Skeletal muscle satellite cell (primary cell): ENCODE results near the gene C4A.
"Not testable (repeated sequence)": the region's sequence is repeated elsewhere in the genome, so short reads cannot be mapped to it uniquely, and the experiment has no call there.

ENCODE experiments used
- H3K27me3 ChIP-seq: 2 replicates; pipeline ENCODE4 v1.7.0; 2013; ENCODE audit warnings: low read length; ENCODE audit not compliant: control insufficient read depth, insufficient read depth
- H3K36me3 ChIP-seq: 2 replicates; pipeline ENCODE4 v1.7.0; 2013; ENCODE audit warnings: mild to moderate bottlenecking, control low read depth, low read length; ENCODE audit not compliant: insufficient read depth
- H3K4me1 ChIP-seq: 2 replicates; pipeline ENCODE4 v1.7.0; 2013; ENCODE audit warnings: low read length; ENCODE audit not compliant: control insufficient read depth, insufficient read depth
- H3K4me2 ChIP-seq: 2 replicates; pipeline ENCODE4 v1.7.0; 2013; ENCODE audit warnings: mild to moderate bottlenecking, low read length
- H3K4me3 ChIP-seq: 2 replicates; pipeline ENCODE4 v1.7.0; 2013; ENCODE audit warnings: low read length
- H3K9ac ChIP-seq: 2 replicates; pipeline ENCODE4 v1.7.0; 2013; ENCODE audit warnings: mild to moderate bottlenecking, low read depth, low read length, moderate library complexity
- H3K9me3 ChIP-seq: replicated peaks from 2 replicates; pipeline ENCODE4 v1.7.0; 2013; ENCODE audit warnings: mild to moderate bottlenecking, control low read depth, low read length

Gene C4A

DNA sequence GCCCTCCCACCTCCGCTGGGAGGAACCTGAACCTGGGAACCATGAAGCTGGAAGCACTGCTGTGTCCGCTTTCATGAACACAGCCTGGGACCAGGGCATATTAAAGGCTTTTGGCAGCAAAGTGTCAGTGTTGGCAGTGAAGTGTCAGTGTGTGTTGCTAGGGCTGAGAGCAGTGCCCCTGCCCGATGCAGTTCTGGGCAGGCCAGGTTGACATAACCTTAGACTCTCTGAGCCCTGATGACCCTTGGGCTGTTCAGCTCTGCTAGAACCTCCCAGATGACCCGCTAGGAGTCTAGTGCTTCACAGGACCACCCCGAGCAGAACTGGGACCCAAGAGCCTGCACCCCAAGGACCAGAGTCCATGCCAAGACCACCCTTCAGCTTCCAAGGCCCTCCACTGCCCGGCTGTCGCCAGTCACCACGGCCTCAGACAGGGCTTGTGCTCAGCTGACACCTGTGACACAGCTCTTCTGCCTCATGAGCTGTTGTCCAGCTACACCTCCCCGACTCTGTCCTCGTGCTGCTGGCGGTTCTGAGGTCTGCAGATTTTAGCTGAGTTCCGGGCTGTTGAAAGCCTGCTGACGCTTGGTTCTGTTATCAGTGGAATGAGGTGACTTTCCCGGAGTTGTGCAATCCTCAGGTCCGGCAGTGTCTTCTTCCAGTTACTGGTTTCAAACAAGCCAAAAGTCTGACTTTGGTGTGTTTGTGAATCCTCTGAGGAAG, 20.9 kb downstream of the C4A start:
- not testable (repeated sequence) for H3K4me2 ChIP-seq, H3K9me3 ChIP-seq, H3K9ac ChIP-seq, H3K4me3 ChIP-seq, H3K4me1 ChIP-seq, H3K36me3 ChIP-seq, H3K27me3 ChIP-seq

GRCh38 chr6:32003301-32003700, 21.4 kb downstream of the C4A start:
- H3K36me3 ChIP-seq, H3K4me3 ChIP-seq, H3K4me2 ChIP-seq, H3K27me3 ChIP-seq, H3K4me1 ChIP-seq, H3K9me3 ChIP-seq, H3K9ac ChIP-seq: not testable (repeated sequence)

GRCh38 chr6:32004393-32004792, 22.5 kb downstream of the C4A start:
- not testable (repeated sequence) for H3K36me3 ChIP-seq, H3K9me3 ChIP-seq, H3K4me1 ChIP-seq, H3K9ac ChIP-seq, H3K4me3 ChIP-seq, H3K4me2 ChIP-seq, H3K27me3 ChIP-seq

DNA sequence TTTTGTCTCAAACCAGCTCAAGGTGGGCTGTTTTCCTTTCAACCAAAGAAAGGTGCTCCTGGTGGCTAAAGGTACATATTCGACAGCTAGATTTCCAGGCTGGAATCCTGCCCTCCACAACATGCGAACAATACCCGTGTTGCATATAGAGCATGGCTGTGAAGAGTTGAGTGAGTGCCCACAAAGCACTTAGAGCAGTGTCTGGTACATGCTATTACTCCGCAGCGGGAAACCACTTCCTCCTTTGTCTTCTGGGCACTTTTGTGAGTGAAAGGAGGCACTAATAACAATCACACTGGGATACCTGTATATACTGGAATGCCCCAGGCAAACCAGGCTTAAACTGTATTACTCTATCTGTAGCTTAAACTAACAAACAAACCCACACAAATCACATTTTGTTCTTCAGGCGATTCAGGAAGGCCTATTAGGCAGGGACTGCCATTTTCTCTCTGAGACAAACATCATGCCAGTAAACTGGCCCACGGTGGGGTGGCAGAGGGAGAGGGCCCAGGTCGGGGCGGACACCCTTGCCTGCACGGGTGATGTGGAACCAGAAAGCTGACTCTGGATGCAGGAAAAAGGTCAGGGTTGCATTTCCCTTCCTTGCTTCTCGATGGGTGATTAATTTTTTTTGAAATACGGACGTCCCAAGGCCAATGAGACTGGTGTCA, 23.1 kb downstream of the C4A start:
- not testable (repeated sequence) for H3K4me1 ChIP-seq, H3K36me3 ChIP-seq, H3K9me3 ChIP-seq, H3K27me3 ChIP-seq, H3K4me3 ChIP-seq, H3K9ac ChIP-seq, H3K4me2 ChIP-seq

- not testable (repeated sequence) for H3K4me1 ChIP-seq, H3K36me3 ChIP-seq, H3K4me3 ChIP-seq, H3K27me3 ChIP-seq, H3K9me3 ChIP-seq, H3K9ac ChIP-seq, H3K4me2 ChIP-seq
These were observed 23.7 kb downstream of the C4A start for GRCh38 chr6:32005538-32005880.

- not testable (repeated sequence) for H3K36me3 ChIP-seq, H3K27me3 ChIP-seq, H3K9me3 ChIP-seq, H3K4me1 ChIP-seq, H3K4me3 ChIP-seq, H3K9ac ChIP-seq, H3K4me2 ChIP-seq
These were observed 24.2 kb downstream of the C4A start for GRCh38 chr6:32005991-32006529.

DNA sequence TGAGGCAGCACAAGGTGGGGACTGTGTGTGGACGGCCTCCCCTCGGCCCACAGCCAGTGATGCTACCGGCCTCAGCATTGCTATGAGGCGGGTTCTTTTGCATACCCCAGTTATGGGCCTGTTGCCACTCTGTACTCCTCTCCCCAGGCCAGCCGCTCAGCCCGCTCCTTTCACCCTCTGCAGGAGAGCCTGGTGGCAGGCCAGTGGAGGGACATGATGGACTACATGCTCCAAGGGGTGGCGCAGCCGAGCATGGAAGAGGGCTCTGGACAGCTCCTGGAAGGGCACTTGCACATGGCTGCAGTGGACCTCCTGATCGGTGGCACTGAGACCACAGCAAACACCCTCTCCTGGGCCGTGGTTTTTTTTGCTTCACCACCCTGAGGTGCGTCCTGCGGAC, 25.2 kb downstream of the C4A start:
- H3K4me1 ChIP-seq, H3K27me3 ChIP-seq, H3K9ac ChIP-seq, H3K4me2 ChIP-seq, H3K36me3 ChIP-seq, H3K4me3 ChIP-seq, H3K9me3 ChIP-seq: not testable (repeated sequence)

DNA sequence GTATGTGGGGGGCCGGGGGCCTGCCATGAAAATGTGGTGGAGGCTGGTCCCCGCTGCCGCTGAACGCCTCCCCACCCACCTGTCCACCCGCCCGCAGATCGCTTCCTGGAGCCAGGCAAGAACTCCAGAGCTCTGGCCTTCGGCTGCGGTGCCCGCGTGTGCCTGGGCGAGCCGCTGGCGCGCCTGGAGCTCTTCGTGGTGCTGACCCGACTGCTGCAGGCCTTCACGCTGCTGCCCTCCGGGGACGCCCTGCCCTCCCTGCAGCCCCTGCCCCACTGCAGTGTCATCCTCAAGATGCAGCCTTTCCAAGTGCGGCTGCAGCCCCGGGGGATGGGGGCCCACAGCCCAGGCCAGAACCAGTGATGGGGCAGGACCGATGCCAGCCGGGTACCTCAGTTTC, 26.2 kb downstream of the C4A start:
- H3K4me3 ChIP-seq, H3K9ac ChIP-seq, H3K4me2 ChIP-seq, H3K36me3 ChIP-seq, H3K27me3 ChIP-seq, H3K9me3 ChIP-seq, H3K4me1 ChIP-seq: not testable (repeated sequence)

GRCh38 chr6:32008616-32009015, 26.8 kb downstream of the C4A start:
- H3K36me3 ChIP-seq, H3K9me3 ChIP-seq, H3K9ac ChIP-seq, H3K4me3 ChIP-seq, H3K27me3 ChIP-seq, H3K4me1 ChIP-seq, H3K4me2 ChIP-seq: not testable (repeated sequence)

DNA sequence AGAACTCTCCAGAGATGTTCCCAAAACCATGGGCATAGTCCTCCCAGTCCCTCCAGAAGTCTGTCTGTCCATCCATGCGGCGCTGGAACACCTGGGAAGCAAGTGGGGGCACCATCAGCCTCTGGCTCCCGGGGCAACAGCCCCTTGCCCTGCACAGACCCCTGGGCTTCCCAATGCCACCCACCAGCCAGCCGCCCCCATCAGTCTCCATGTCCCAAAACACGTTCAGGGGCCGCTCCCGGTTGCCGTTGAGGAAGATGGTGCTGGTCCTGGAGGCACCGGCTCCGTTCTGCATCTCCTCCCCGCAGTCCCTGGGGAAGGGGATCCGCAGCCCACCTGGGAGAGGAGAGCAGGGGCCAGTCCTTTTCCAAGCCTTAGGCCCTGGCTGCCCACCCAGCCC, 27.7 kb downstream of the C4A start:
- not testable (repeated sequence) for H3K4me1 ChIP-seq, H3K9me3 ChIP-seq, H3K4me3 ChIP-seq, H3K4me2 ChIP-seq, H3K27me3 ChIP-seq, H3K9ac ChIP-seq, H3K36me3 ChIP-seq

DNA sequence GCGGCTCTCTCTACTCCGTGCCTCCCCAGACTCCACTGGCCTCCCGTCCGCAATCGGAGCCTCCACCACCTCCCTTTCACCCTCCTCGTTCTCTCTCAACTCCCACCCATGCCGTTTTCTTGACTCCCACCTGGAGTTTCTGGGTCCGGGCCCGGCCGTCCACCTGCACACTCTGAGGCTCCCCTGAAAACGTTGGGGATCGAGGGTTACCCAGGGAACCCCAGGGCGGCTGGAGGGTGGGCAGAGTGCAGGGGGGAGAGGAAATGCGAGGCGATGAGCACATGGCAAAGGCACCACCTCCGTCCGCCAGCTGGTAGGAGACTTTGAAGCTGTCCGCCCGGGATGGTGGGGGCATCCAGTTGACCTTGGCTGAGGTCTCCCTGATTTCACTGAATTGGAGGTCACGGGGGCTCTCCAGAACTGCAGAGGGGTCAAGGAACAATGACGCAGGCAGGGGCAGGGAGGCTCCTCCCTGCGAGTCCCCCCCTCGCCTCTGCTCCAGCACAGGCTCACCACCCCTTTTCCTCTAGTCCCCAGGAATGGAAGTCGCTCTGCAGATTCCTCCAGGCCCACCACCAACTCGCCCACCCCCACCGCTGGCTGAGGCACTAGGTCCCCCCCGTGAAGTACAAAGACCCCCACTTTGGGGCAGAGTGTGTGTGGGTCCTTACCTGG, 29.1 kb downstream of the C4A start:
- H3K4me2 ChIP-seq, H3K4me3 ChIP-seq: not testable (repeated sequence)

More for the DNA sequence above, 29.1 kb downstream of the C4A start:
- H3K27me3 ChIP-seq, H3K36me3 ChIP-seq, H3K9me3 ChIP-seq, H3K4me1 ChIP-seq, H3K9ac ChIP-seq: not testable (repeated sequence)
